Astrocyte (in vitro differentiated cells and primary cell): ENCODE measurements around the gene ATXN2.

ENCODE experiments used
- EZH2 ChIP-seq: IDR thresholded peaks from 2 replicates; pipeline ENCODE4 v1.6.1; 2012; ENCODE audit warnings: mild to moderate bottlenecking, low read length, inconsistent platforms; ENCODE audit not compliant: insufficient read depth
- TF ChIP-seq, protein P1 (sequence below): IDR thresholded peaks from 2 replicates; pipeline ENCODE4 v1.5.1; 2011; ENCODE audit warnings: low read depth, mild to moderate bottlenecking, inconsistent platforms, low read length, moderate library complexity; ENCODE audit not compliant: insufficient read depth

DNA sequence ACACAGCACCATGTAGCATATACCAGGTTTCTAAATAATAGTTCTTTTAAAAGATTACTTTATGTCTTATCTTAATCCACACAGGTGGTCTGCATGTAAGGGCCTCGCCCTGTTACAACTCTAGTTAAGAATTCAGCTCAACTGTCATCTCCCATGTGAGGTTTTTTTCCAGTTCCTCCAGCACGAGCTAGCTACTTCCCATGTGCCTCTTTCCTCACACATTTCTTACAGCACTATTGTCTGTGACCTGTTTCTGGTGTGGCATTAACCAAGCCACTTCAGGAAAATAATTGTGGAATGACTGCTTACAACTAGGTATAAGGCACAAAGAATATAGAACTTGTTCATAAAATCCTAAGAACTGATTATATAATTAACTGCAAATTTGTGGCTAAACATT lies 127.9 kb downstream of the ATXN2 start:
- TF ChIP-seq, protein P1, sequence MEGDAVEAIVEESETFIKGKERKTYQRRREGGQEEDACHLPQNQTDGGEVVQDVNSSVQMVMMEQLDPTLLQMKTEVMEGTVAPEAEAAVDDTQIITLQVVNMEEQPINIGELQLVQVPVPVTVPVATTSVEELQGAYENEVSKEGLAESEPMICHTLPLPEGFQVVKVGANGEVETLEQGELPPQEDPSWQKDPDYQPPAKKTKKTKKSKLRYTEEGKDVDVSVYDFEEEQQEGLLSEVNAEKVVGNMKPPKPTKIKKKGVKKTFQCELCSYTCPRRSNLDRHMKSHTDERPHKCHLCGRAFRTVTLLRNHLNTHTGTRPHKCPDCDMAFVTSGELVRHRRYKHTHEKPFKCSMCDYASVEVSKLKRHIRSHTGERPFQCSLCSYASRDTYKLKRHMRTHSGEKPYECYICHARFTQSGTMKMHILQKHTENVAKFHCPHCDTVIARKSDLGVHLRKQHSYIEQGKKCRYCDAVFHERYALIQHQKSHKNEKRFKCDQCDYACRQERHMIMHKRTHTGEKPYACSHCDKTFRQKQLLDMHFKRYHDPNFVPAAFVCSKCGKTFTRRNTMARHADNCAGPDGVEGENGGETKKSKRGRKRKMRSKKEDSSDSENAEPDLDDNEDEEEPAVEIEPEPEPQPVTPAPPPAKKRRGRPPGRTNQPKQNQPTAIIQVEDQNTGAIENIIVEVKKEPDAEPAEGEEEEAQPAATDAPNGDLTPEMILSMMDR = no peak
- TF ChIP-seq EZH2 = no peak
